ENCODE results near the gene CXCL16.
"Not testable (repeated sequence)": the region's sequence is repeated elsewhere in the genome, so short reads cannot be mapped to it uniquely, and the experiment has no call there.

CXCL16 gene

DNA sequence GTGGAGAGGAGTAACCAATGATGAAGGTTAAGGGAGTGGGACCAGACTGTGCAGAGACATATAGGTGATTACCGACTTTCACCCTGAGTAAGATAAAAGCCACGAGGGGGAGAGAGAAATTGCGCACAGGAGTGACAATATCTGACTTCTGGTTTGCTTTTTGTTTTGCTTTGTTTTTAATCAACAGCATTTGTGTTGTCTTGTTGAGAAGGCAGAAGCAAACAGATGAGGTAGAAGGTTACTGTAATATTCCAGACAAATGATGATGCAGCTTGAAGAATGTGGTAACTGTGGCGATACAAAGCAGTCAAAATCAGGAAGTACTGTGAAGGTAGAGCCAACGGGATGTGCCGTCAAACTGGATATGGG lies 43.3 kb downstream of the CXCL16 start:
- DNase-seq = no peak

DNA sequence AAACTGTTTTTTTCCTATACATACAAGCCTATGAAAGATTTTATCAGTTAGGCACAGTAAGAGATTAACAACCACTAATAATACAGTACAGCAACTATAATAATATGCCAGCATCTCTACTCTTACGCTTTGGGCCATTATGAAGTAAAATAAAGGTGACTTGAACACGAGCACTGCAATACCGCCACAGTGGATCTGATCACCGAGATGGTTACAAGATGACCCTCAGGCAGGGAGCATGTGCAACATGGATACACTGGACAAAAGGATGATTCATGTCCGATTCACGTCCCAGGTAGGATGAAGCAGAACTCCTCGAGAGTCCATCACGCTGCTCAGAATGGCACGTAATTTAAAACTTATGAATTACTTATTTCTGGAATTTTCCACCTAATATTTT lies 46.3 kb downstream of the CXCL16 start:
- DNase-seq = no peak

GRCh38 chr17:4691686-4692085 lies 48.0 kb downstream of the CXCL16 start:
- no peak for DNase-seq

DNA sequence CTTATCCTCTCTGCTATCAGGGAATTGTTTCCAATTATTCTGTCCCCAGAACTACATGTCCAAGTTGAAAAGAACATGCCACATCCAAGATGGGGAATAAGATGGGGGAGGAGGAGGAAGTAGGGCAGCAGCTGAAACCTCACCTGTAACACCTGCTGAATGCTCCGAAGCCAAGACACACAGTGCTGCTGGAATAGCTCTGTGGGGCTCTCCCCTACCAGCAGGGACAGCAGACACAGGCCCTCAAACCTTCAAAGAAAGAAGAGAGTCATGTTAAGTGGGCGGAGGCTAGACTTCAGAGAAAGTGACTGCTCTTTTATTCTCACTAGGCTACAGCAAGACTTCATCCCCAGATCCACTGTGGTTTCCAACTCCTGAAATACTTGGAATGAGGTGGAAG lies 49.0 kb downstream of the CXCL16 start:
- DNase-seq = no peak

GRCh38 chr17:4689872-4690271 lies 49.9 kb downstream of the CXCL16 start:
- DNase-seq = not testable (repeated sequence)

GRCh38 chr17:4683739-4684138 lies 56.0 kb downstream of the CXCL16 start:
- DNase-seq = not testable (repeated sequence)

Measured in right kidney (tissue), 1 donor.